GM12878 (cell line): ENCODE data around the gene NTM. TPM values are rescaled to one million over a fixed set of nuclear protein-coding genes. Genes with fewer than 3 reads are reported as not detected.

Source experiments
- ATAC-seq: fragments of 200-7000 bp; cut with Tn5 transposase; 3 replicates; pipeline ENCODE4 v1.9.1; 2020; ENCODE audit warnings: mild to moderate bottlenecking, moderate library complexity
- BruUV-seq: library from RNA; stranded (reverse); fragments of 400-500 nt; replicated peaks from 2 replicates; lab custom pipeline; 2021; lab: Mats Ljungman, UMichigan
- CTCF ChIA-PET: fragments of 300-600 bp; sonication (Branson Sonifier 250); formaldehyde crosslinking; extraction: SDS; loops from one replicate; lab custom pipeline; 2021; ENCODE audit warnings: inconsistent platforms; lab: Yijun Ruan, JAX
- POLR2A ChIA-PET: fragments of 350-600 bp; formaldehyde crosslinking; extraction: SDS; loops from one replicate; lab custom pipeline; 2021; ENCODE audit warnings: inconsistent platforms; lab: Charles Lee
- RAD21 ChIA-PET: fragments of 300-600 bp; sonication (Branson Sonifier 250); formaldehyde crosslinking; loops from one replicate; lab custom pipeline; 2023; ENCODE audit warnings: antibody characterized with exemption; ENCODE audit not compliant: unreplicated experiment; lab: Charles Lee
- SMC1A ChIA-PET: fragments of 300-600 bp; sonication (Branson Sonifier 250); formaldehyde crosslinking; loops from one replicate; lab custom pipeline; 2023; ENCODE audit not compliant: unreplicated experiment, uncharacterized antibody; lab: Charles Lee
- DNase-seq: peaks from one replicate; pipeline ENCODE4 v3.0.0-alpha.2; 2011; ENCODE audit warnings: low read depth, low spot score
- FAIRE-seq: peaks from 3 replicates; lab custom pipeline; 2011; peaks lifted over from hg19 to GRCh38; lab: Jason Lieb, UNC
- H2AFZ ChIP-seq: 2 replicates; pipeline ENCODE4 v1.6.0; 2011; ENCODE audit warnings: low read depth, low read length, control low read depth; ENCODE audit not compliant: control insufficient read depth
- H3K27ac ChIP-seq: 2 replicates; pipeline ENCODE4 v1.5.1; 2011; ENCODE audit warnings: control low read depth; ENCODE audit not compliant: control insufficient read depth, insufficient read depth
- H3K27me3 ChIP-seq, 2 experiments: replicated peaks in 1 of 2; 2 replicates each; pipeline versions ENCODE4 v1.6.0 to v1.6.1; 2011; ENCODE audit warnings: low read length in 1 of 2; ENCODE audit not compliant: control insufficient read depth in 2 of 2, insufficient read depth in 2 of 2
- H3K36me3 ChIP-seq, 2 experiments: 2 replicates each; pipeline ENCODE4 v1.5.1; 2011; ENCODE audit warnings: low read length in 1 of 2; ENCODE audit not compliant: control insufficient read depth in 2 of 2, insufficient read depth in 2 of 2
- H3K4me1 ChIP-seq: 2 replicates; pipeline ENCODE4 v1.6.1; 2011; ENCODE audit warnings: mild to moderate bottlenecking, low read length, moderate library complexity, mixed read lengths; ENCODE audit not compliant: control insufficient read depth, insufficient read depth
- H3K4me2 ChIP-seq: 2 replicates; pipeline ENCODE4 v1.6.0; 2011; ENCODE audit warnings: control low read depth; ENCODE audit not compliant: control insufficient read depth, insufficient read depth
- H3K4me3 ChIP-seq: fragments of 200-600 bp; sonication (generic); 2 replicates; pipeline ENCODE4 v1.5.1; 2016
- H3K79me2 ChIP-seq: 2 replicates; pipeline ENCODE4 v1.6.0; 2011; ENCODE audit warnings: low read length; ENCODE audit not compliant: control insufficient read depth, insufficient read depth
- H3K9ac ChIP-seq: 2 replicates; pipeline ENCODE4 v1.8.0; 2011; ENCODE audit warnings: low read length, control low read depth, mixed read lengths; ENCODE audit not compliant: control insufficient read depth, insufficient read depth
- H3K9me3 ChIP-seq: replicated peaks from 3 replicates; pipeline ENCODE4 v1.5.1; 2011; ENCODE audit warnings: mild to moderate bottlenecking, low read length; ENCODE audit not compliant: control insufficient read depth, insufficient read depth
- H4K20me1 ChIP-seq: 2 replicates; pipeline ENCODE4 v1.6.0; 2011; ENCODE audit not compliant: control insufficient read depth, insufficient read depth
- FOXM1 ChIP-seq: IDR thresholded peaks from 2 replicates; pipeline ENCODE4 v1.6.1; 2012; ENCODE audit warnings: low read depth, mild to moderate bottlenecking, inconsistent platforms, low read length, moderate library complexity
- NFIC ChIP-seq: IDR thresholded peaks from 2 replicates; pipeline ENCODE4 v1.6.1; 2012; ENCODE audit warnings: low read depth, mild to moderate bottlenecking, inconsistent platforms, low read length, moderate library complexity
- POU2F2 ChIP-seq: IDR thresholded peaks from 3 replicates; pipeline ENCODE4 v1.6.1; 2011; ENCODE audit warnings: low read depth, mild to moderate bottlenecking, low read length, borderline replicate concordance
- STAT1 ChIP-seq: fragments of 450-650 bp; conservative IDR thresholded peaks from 2 replicates; pipeline ENCODE4 v1.6.1; 2014; ENCODE audit warnings: antibody characterized with exemption, mild to moderate bottlenecking
- TCF3 ChIP-seq: IDR thresholded peaks from 2 replicates; pipeline ENCODE4 v1.6.1; 2012; ENCODE audit warnings: low read depth, mild to moderate bottlenecking, low read length, borderline replicate concordance; ENCODE audit not compliant: insufficient read depth
- WGBS: methylation state at CpG from one replicate; pipeline ENCODE4 v1.1.6; 2016; ENCODE audit warnings: low lambda C conversion rate; ENCODE audit not compliant: insufficient replicate concordance, insufficient coverage; ENCODE audit errors: missing lambda C conversion rate; 5-methylcytosine and 5-hydroxymethylcytosine counted together
- in situ Hi-C: fragments of 300-500 bp; cut with MboI; formaldehyde crosslinking; loops from 9 replicates; pipeline ENCODE4 v1.14.3; 2018; ENCODE audit warnings: mixed read lengths
- intact Hi-C: fragments of 100-400 bp; cut with micrococcal nuclease; formaldehyde crosslinking; loops from one replicate; pipeline ENCODE4 v1.14.2; 2022; ENCODE audit not compliant: unreplicated experiment
- polyA plus RNA-seq, 11 experiments: library from polyadenylated mRNA; depleted of rRNA in 4 of 11; unstranded in 6 of 11; stranded (reverse) in 5 of 11; fragments of >200 nt; fragmentation: Nextera tagmentation in 4 of 11; fragmentation: Illumina TruSeq in 1 of 11; extraction: Ambion mirVana in 4 of 11; extraction: Trizol in 1 of 11; gene quantifications; 1 replicate in 1 of 11; 2 replicates in 10 of 11; pipeline versions ENCODE4 v1.2.1 to v1.2.3, GENCODE V29; 2011 to 2016; ENCODE audit warnings: inconsistent platforms in 2 of 11, missing spikeins in 2 of 11, low read depth in 1 of 11
- total RNA-seq, 4 experiments: library from RNA; depleted of rRNA in 3 of 4; stranded (reverse); fragments of >200 nt in 3 of 4; fragmentation: Illumina TruSeq in 1 of 4; extraction: Trizol in 1 of 4; gene quantifications; 2 replicates each; pipeline versions ENCODE4 v1.2.1 to v1.2.3, GENCODE V29; 2013 to 2021

Gene NTM
- total and polyA plus RNA-seq, 10 of the 15 experiments (the other 5 are each of a cell fraction or from before 2014, with no cell fraction given) = not detected

DNA sequence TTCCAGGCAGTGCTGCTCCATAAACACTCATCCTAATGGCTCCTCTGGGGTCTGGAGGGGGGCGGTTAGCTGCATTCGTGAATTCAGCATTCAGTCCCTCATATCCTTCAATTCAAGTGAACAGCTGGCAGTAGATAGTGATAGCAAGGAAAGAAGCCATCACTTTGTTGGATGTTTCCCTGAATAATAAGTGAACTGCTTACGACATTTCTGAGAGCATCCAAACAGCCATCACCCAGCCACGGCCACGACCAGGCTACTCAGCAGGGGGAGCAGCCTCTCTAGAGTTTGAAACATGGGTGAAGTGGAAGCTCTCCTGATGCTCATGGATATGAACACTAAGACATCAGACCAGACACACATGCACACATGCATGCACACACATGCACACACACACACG lies 163.6 kb downstream of the NTM start:
- no peak for FAIRE-seq
- ChIA-PET CTCF (no interaction called here), RAD21 (no interaction called here), SMC1A (no interaction called here), POLR2A (no interaction called here)
- H3K36me3 ChIP-seq = no peaks in the 10 kb centered on the region
- H3K4me3 ChIP-seq = no peak overlapping the region
- H3K27ac ChIP-seq = no peak overlapping the region
- TF ChIP-seq STAT1 (no peak), POU2F2 (no peak)
- DNase-seq = no peak
- H4K20me1 ChIP-seq = no peaks in the 10 kb centered on the region
- intact Hi-C loops = no loop called here
- BruUV-seq = no TSS peak
- no peaks in the 10 kb centered on the region for H3K79me2 ChIP-seq
- H3K4me1 ChIP-seq = no peaks in the 10 kb centered on the region
- H3K4me2 ChIP-seq = no peak overlapping the region
- H3K9ac ChIP-seq = no peak overlapping the region
- in situ Hi-C loops = no loop called here
- no peak for ATAC-seq
- peaks cover 0 to 2% of the 10 kb centered on the region in 2 experiments; a peak in 2 of 4 replicates for H3K27me3 ChIP-seq
- no peak overlapping the region for H2AFZ ChIP-seq
- no peaks in the 10 kb centered on the region for H3K9me3 ChIP-seq
- WGBS = 12% methylated on average over 6 of the region's 6 CpGs

DNA sequence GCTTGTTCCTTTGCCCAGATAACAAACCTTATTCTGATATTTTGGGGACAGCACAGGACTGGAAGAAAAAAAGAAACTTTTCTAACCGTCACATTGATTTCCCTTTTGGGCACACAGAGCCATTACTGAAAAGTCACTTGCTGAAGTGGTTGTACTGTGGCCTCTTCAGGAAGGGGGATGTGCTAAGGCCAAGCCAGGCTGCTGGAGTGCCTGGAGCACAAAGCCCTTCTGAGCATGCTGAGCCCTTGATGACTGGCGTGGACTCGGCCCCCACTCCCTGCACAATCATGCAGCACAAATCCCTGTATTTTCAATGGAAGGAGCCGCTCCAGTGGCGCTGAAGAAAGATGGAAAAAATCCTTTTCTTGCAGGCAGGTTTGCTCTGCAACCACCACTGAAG lies 164.2 kb downstream of the NTM start:
- Histone ChIP-seq H3K36me3 (no peaks in the 10 kb centered on the region), H3K4me3 (no peak overlapping the region), H2AFZ (no peak overlapping the region), H3K4me2 (no peak overlapping the region), H3K27me3 (peaks cover 0 to 2% of the 10 kb centered on the region in 2 experiments; a peak in 2 of 4 replicates), H3K27ac (no peak overlapping the region), H3K4me1 (no peaks in the 10 kb centered on the region), H3K9ac (no peak overlapping the region), H3K9me3 (no peaks in the 10 kb centered on the region), H3K79me2 (no peaks in the 10 kb centered on the region), H4K20me1 (no peaks in the 10 kb centered on the region)
- POLR2A ChIA-PET = no interaction called here
- no peak for TF ChIP-seq TCF3
- no peak for TF ChIP-seq FOXM1
- no peak for TF ChIP-seq NFIC
- in situ Hi-C loops = no loop called here
- intact Hi-C loops = no loop called here
- SMC1A ChIA-PET = no interaction called here
- no peak for DNase-seq
- no peak for ATAC-seq
- WGBS = 23% methylated on average over 5 of the region's 5 CpGs
- RAD21 ChIA-PET = no interaction called here
- FAIRE-seq = no peak
- no TSS peak for BruUV-seq
- CTCF ChIA-PET = no interaction called here
